H9 (cell line): ENCODE measurements around the gene ADGRE1. TPM values are rescaled to one million over a fixed set of nuclear protein-coding genes. Genes with fewer than 3 reads are reported as not detected.

Experiments used
- DNase-seq: peaks from one replicate; pipeline ENCODE4 v3.0.0-alpha.2; 2017
- H2AFZ ChIP-seq: one replicate; pipeline ENCODE4 v1.6.1; 2013; ENCODE audit warnings: mild to moderate bottlenecking, low read length, control low read depth, moderate library complexity
- H2AK5ac ChIP-seq: 2 replicates; pipeline ENCODE4 v1.6.1; 2013; ENCODE audit warnings: low read length, control low read depth, mixed read lengths; ENCODE audit not compliant: insufficient read length
- H2BK120ac ChIP-seq: one replicate; pipeline ENCODE4 v1.6.1; 2013; ENCODE audit warnings: low read depth, mild to moderate bottlenecking, low read length, control low read depth, inconsistent platforms; ENCODE audit not compliant: poor library complexity, severe bottlenecking
- H2BK12ac ChIP-seq: 2 replicates; pipeline ENCODE4 v1.6.1; 2013; ENCODE audit warnings: low read length, control low read depth, mixed read lengths, low read depth; ENCODE audit not compliant: insufficient read length
- H2BK15ac ChIP-seq: 2 replicates; pipeline ENCODE4 v1.6.1; 2013; ENCODE audit warnings: low read depth, low read length, control low read depth
- H2BK20ac ChIP-seq: one replicate; pipeline ENCODE4 v1.6.1; 2013; ENCODE audit warnings: low read depth, mild to moderate bottlenecking, low read length, control low read depth, inconsistent platforms; ENCODE audit not compliant: poor library complexity, severe bottlenecking
- H2BK5ac ChIP-seq: 2 replicates; pipeline ENCODE4 v1.6.1; 2013; ENCODE audit warnings: low read length, control low read depth, mixed read lengths; ENCODE audit not compliant: insufficient read length
- H3K14ac ChIP-seq: 2 replicates; pipeline ENCODE4 v1.6.1; 2013; ENCODE audit warnings: low read length, control low read depth; ENCODE audit not compliant: insufficient read depth
- H3K18ac ChIP-seq: 2 replicates; pipeline ENCODE4 v1.6.1; 2013; ENCODE audit warnings: low read depth, mild to moderate bottlenecking, mixed read lengths, low read length, control low read depth; ENCODE audit not compliant: insufficient read length
- H3K23ac ChIP-seq: 2 replicates; pipeline ENCODE4 v1.6.1; 2013; ENCODE audit warnings: low read length, control low read depth, mixed read lengths, low read depth; ENCODE audit not compliant: insufficient read length
- H3K23me2 ChIP-seq: 2 replicates; pipeline ENCODE4 v1.6.1; 2013; ENCODE audit warnings: low read depth, mild to moderate bottlenecking, mixed read lengths, low read length, control low read depth; ENCODE audit not compliant: insufficient read length, poor library complexity, severe bottlenecking
- H3K27ac ChIP-seq: 2 replicates; pipeline ENCODE4 v1.5.1; 2013; ENCODE audit warnings: low read length, control low read depth, mixed read lengths, low read depth; ENCODE audit not compliant: insufficient read length
- H3K27me3 ChIP-seq: 2 replicates; pipeline ENCODE4 v1.6.1; 2013; ENCODE audit warnings: low read length, control low read depth, inconsistent platforms; ENCODE audit not compliant: insufficient read depth
- H3K4ac ChIP-seq: 2 replicates; pipeline ENCODE4 v1.6.1; 2013; ENCODE audit warnings: low read depth, mild to moderate bottlenecking, control low read depth, inconsistent platforms, low read length, moderate library complexity
- H3K4me1 ChIP-seq: 2 replicates; pipeline ENCODE4 v1.6.1; 2013; ENCODE audit warnings: low read length, control low read depth, inconsistent platforms; ENCODE audit not compliant: insufficient read depth
- H3K4me2 ChIP-seq: 2 replicates; pipeline ENCODE4 v1.6.1; 2013; ENCODE audit warnings: low read length, control low read depth, mixed read lengths; ENCODE audit not compliant: insufficient read length, insufficient read depth
- H3K56ac ChIP-seq: 2 replicates; pipeline ENCODE4 v1.6.1; 2013; ENCODE audit warnings: low read depth, mild to moderate bottlenecking, mixed read lengths, low read length, control low read depth; ENCODE audit not compliant: insufficient read length
- H3K79me1 ChIP-seq: 2 replicates; pipeline ENCODE4 v1.6.1; 2013; ENCODE audit warnings: low read depth, mild to moderate bottlenecking, moderate library complexity, low read length, control low read depth, inconsistent platforms; ENCODE audit not compliant: insufficient read depth, poor library complexity, severe bottlenecking
- H3K79me2 ChIP-seq: 2 replicates; pipeline ENCODE4 v1.6.1; 2013; ENCODE audit warnings: low read length, control low read depth, inconsistent platforms; ENCODE audit not compliant: insufficient read depth
- H3K9ac ChIP-seq: 2 replicates; pipeline ENCODE4 v1.6.1; 2013; ENCODE audit warnings: low read length, control low read depth, mixed read lengths; ENCODE audit not compliant: insufficient read length; ENCODE audit errors: extremely low read depth
- H3K9me3 ChIP-seq: one replicate; pipeline ENCODE4 v1.6.1; 2013; ENCODE audit warnings: low read depth, low read length, inconsistent platforms; ENCODE audit not compliant: control insufficient read depth
- H3T11ph ChIP-seq: one replicate; pipeline ENCODE4 v1.6.1; 2013; ENCODE audit warnings: mild to moderate bottlenecking, low read length, control low read depth, inconsistent platforms
- H4K20me1 ChIP-seq: one replicate; pipeline ENCODE4 v1.6.1; 2013; ENCODE audit not compliant: control insufficient read depth, insufficient read length, insufficient read depth
- H4K5ac ChIP-seq: 2 replicates; pipeline ENCODE4 v1.6.1; 2013; ENCODE audit warnings: low read depth, mild to moderate bottlenecking, mixed read lengths, low read length, control low read depth; ENCODE audit not compliant: insufficient read length
- H4K8ac ChIP-seq: replicated peaks from 2 replicates; pipeline ENCODE4 v1.6.1; 2013; ENCODE audit warnings: low read length, control low read depth, mixed read lengths, low read depth; ENCODE audit not compliant: insufficient read length
- H4K91ac ChIP-seq: 2 replicates; pipeline ENCODE4 v1.6.1; 2013; ENCODE audit warnings: low read depth, mild to moderate bottlenecking, moderate library complexity, mixed read lengths, low read length, control low read depth; ENCODE audit not compliant: insufficient read length
- H3K27ac Mint-ChIP-seq, 3 experiments: 2 replicates in 2 of 3; 3 replicates in 1 of 3; pipeline ENCODE4 v1.8.0; 2020 to 2021; ENCODE audit warnings: mixed read lengths in 3 of 3, mild to moderate bottlenecking in 1 of 3, moderate library complexity in 1 of 3
- H3K27me3 Mint-ChIP-seq: 2 replicates; pipeline ENCODE4 v1.8.0; 2021; ENCODE audit warnings: low read depth, mild to moderate bottlenecking, moderate library complexity, mixed read lengths
- H3K36me3 Mint-ChIP-seq, 3 experiments: 2 replicates in 2 of 3; 3 replicates in 1 of 3; pipeline ENCODE4 v1.8.0; 2020 to 2021; ENCODE audit warnings: low read depth in 3 of 3, mixed read lengths in 3 of 3; ENCODE audit not compliant: insufficient read depth in 1 of 3
- H3K4me1 Mint-ChIP-seq, 2 experiments: 2 replicates each; pipeline ENCODE4 v1.8.0; 2020; ENCODE audit warnings: mixed read lengths in 2 of 2
- H3K4me3 Mint-ChIP-seq, 2 experiments: 2 replicates in 1 of 2; 3 replicates in 1 of 2; pipeline ENCODE4 v1.8.0; 2020 to 2021; ENCODE audit warnings: mild to moderate bottlenecking in 2 of 2, mixed read lengths in 2 of 2, moderate library complexity in 1 of 2
- H3K9me3 Mint-ChIP-seq, 2 experiments: 2 replicates in 1 of 2; 3 replicates in 1 of 2; pipeline ENCODE4 v1.8.0; 2020; ENCODE audit warnings: mild to moderate bottlenecking in 2 of 2, mixed read lengths in 2 of 2, moderate library complexity in 1 of 2
- CTCF ChIP-seq: fragments of 200-600 bp; sonication (generic); conservative IDR thresholded peaks from 3 replicates; pipeline ENCODE4 v1.8.0; 2021; ENCODE audit warnings: antibody characterized with exemption, mild to moderate bottlenecking
- WGBS: extraction: QIAGEN DNeasy Blood & Tissue Kit; methylation state at CpG from one replicate; pipeline ENCODE4 v1.1.7; 2013; ENCODE audit warnings: missing lambda C conversion rate, low lambda C conversion rate, mixed read lengths; ENCODE audit not compliant: insufficient read length; ENCODE audit errors: extremely low coverage; 5-methylcytosine and 5-hydroxymethylcytosine counted together
- total RNA-seq: library from RNA; stranded (reverse); gene quantifications from 2 replicates; pipeline ENCODE4 v1.2.1, GENCODE V29; 2021

Gene ADGRE1
- total RNA-seq, 1 experiment from 2014 or later = not detected

GRCh38 chr19:6906559-6907060 is 19.2 kb downstream of the ADGRE1 start:
- Histone ChIP-seq H2BK15ac (no peak overlapping the region), H2BK20ac (no peak overlapping the region), H2AFZ (no peak overlapping the region), H3K79me1 (no peaks in the 10 kb centered on the region), H3K4me2 (no peak overlapping the region), H3K23me2 (no peaks in the 10 kb centered on the region), H4K5ac (no peak overlapping the region), H4K91ac (no peak overlapping the region), H3K9me3 (peaks cover 39% of the 10 kb centered on the region), H2AK5ac (no peak overlapping the region), H2BK5ac (no peak overlapping the region), H4K20me1 (no peaks in the 10 kb centered on the region), H3K18ac (no peak overlapping the region), H3K14ac (no peak overlapping the region), H4K8ac (no peak overlapping the region), H3K56ac (no peak overlapping the region), H3K4me1 (no peaks in the 10 kb centered on the region), H3K27ac (no peak overlapping the region), H2BK12ac (no peak overlapping the region), H3K27me3 (no peaks in the 10 kb centered on the region), H3K23ac (no peak overlapping the region), H3K79me2 (no peaks in the 10 kb centered on the region), H2BK120ac (no peak overlapping the region), H3K9ac (no peak overlapping the region), H3K4ac (no peak overlapping the region), H3T11ph (no peak overlapping the region)
- Mint-ChIP-seq H3K27ac (no peak overlapping the region), H3K4me1 (no peaks in the 10 kb centered on the region), H3K4me3 (no peak overlapping the region), H3K27me3 (no peaks in the 10 kb centered on the region; the same call in 1 of the 2 replicates), H3K36me3 (peaks cover 5 to 28% (median 11%) of the 10 kb centered on the region in 3 experiments; a peak in 5 of 7 replicates), H3K9me3 (peaks cover 79 to 84% of the 10 kb centered on the region in 2 experiments)
- DNase-seq = no peak
- TF ChIP-seq CTCF = no peak
- no CpG with 5 or more reads among the region's 3 CpGs for WGBS
